HG03196 (cell line): ENCODE results near the gene MBOAT1.
"Not testable (repeated sequence)": the region's sequence is repeated elsewhere in the genome, so short reads cannot be mapped to it uniquely, and the experiment has no call there.

ENCODE experiments used
- ATAC-seq: cut with Tn5 transposase; IDR thresholded peaks from one replicate; pipeline ENCODE4 v1.9.1; 2021; ENCODE audit not compliant: unreplicated experiment

MBOAT1 gene

DNA sequence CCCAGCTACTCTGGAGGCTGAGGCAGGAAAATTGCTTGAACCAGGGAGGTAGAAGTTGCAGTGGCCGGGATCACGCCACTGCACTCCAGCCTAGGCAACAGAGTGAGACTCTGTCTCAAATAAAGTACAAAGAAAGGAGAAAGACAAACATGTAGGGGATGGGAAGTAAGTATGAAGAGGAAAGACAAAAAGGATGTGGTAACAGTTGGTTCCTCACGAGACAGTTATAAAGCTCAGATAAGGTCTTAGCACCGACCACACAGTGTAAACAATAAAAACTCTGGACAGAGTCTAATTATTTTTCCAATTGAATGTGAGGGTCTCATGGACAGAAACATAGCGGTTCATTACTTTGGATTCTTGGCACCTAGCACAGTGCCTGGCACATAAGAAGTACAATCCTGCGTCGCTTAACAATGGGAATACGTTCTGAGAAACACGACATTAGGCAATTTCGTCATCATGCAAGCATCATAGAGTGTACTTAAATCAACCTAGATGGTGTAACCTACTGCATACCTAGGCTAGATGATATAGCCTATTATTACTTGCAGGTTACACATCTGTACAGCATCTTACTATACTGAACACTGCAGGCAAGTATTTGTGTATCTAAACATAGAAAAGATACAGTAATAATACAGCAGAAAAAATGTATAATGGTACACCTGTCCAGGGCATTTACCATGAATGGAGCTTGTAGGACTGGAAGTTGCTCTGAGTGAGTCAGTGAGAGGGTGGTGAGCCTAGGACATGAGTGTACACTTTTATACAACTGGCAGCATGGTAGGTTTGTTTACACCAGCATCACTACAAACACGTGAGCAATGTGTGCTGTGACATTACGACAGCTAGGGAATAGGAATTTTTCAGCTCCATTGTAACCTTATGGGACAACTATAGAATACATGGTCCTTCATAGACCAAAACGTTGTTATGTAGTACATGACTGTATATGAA is 38.2 kb downstream of the MBOAT1 start:
- ATAC-seq, result peak; percentile 75

DNA sequence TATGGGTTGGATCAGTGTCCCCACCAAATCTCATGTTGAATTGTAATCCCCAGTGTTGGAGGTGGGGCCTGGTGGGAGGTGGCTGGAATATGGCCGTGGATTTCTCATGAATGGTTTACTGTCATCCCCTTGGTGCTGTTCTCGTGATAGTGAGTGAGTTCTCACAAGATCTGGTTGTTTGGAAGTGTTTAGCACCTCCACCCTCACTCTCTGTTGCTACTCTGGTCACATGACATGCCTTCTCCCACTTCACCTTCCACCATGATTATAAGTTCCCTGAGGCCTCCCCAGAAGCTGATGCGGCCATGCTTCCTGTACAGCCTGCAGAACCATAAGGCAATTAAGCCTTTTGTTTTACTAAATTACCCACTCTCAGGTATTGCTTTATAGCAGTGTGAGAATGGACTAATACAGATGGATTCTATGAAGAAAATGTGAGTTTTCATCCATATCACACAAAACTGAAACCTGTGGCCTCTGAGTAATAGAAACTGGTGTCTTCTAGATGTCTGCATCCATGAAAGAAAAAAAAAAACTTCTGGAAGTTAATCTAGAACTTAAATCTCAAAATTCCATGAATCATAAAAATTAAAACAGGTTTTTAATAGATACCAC is 39.3 kb downstream of the MBOAT1 start:
- no peak for ATAC-seq

DNA sequence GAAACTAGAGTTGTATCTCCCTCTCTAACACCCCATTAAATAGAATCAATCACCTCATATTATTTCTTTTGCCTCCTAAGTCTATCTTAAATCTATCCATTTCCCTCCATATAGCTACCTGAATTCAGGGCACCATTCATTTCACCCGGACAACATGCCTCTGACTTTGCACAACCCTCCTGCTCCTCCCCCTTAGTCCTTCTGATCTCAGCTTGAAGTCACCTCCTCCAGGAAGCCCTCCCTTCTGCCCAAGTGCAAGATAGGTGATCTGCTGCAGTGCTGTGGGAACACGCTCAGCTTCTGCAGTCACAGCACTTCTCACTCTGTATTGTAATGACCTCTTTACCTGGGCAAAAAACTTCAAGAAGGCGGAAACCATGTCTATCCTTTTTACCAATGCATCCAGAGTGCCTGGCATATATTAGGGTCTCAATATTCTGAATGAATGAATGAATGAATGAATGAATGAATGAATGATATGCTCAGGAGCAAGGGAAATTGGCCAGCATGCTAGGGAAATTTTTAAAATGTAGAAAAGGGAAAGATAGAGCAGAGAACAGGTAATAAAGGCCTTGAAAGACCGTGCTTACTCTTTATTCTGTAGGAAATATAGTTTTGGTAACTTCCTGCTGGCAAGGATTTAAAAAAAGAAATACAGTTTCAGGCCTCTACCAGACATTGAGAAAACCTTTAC is 41.7 kb downstream of the MBOAT1 start:
- no peak for ATAC-seq

DNA sequence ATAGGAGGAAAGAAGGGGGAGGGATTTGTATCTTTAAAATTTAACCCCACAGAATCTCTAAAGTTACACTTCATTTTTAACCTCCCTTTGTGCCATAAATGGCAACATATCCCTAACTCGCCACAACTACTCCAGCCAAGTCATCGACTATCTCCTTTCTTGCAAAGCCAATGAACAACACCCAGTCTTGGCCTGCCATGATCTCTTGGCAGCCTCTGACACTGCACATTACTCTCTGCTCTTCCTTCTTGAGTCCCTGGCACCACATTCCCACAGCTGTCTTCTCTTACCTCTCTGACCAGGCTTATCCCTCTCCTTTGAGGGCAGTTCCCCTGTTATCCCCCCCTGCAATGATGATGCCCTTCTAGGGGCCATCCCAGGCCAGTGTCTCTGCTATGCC is 42.5 kb downstream of the MBOAT1 start:
- no peak for ATAC-seq

DNA sequence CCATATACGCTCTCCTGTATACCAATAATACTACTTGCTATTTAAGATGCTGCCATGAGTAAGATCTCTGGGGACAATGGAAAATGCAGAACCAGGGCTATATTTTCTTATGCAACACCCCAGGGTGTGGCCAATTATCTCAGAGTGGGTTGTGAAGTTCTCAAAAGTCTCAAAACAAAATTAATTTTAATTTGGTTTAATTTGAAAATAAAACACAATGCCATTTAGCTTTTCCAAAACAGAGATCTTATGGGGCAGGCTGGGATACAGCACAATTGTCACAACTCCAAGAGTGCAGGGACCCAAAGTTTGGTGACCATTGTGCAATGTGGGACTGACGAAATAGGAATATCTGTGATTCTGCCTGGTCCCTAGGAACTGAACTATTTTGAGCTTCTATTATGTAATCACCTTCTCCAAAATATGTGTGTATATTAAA is 43.1 kb downstream of the MBOAT1 start:
- no peak for ATAC-seq

DNA sequence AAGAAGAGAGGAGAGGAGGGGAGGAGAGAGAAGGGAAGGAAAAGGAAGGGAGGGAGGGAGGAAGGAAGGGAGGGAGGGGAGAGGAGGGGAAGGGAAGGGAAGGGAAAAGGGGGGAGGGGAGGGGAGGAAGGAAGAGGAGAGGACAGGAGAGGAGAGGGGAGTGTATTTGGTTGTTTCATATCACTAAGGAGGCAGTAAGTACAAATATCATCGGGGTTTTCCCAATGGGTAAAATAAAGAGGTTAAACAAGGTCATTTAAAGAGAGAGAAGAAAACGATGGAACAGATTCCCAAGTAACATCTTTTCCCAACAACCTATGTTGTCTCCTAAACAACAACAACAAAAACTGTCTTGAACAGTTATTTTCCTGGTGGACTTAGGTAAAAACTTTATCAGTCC is 43.6 kb downstream of the MBOAT1 start:
- no peak for ATAC-seq

DNA sequence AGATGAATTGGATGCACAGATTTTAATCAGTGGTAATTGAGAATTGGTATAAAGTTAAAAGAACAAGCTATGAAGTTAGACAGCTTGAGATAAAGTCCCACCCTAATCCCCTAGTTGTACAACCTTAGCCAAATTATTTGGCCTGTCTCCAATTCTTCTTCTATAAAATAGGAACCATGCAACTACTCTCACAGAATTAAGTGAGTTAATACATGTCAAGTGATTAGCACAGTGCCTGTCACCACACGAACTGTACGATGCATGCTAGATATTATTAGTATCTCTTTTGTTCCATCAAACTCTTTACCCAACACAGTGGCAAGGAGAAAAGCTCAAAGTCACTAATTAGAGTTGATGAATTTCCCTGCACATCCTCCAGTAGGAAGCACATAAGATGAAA is 44.7 kb downstream of the MBOAT1 start:
- no peak for ATAC-seq

DNA sequence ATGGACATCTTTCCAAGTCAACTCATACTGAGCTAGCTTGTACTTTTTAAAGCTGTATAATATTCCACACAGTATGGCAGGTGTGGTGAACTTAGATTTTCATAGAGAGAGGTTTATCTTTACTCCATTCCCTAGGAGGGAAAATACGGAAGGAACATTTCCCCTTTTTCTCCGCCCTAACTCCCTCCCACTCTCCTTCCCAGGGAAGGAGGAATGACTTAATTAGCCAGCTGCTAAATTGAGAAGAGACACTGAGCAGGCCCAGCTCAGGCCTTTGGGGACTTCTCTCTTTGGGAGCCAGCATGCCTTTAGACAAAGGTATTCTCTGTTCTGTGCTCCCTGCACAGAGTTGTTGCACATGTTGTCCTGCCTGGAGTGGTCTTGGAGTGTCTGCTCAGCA is 46.1 kb downstream of the MBOAT1 start:
- no peak for ATAC-seq

DNA sequence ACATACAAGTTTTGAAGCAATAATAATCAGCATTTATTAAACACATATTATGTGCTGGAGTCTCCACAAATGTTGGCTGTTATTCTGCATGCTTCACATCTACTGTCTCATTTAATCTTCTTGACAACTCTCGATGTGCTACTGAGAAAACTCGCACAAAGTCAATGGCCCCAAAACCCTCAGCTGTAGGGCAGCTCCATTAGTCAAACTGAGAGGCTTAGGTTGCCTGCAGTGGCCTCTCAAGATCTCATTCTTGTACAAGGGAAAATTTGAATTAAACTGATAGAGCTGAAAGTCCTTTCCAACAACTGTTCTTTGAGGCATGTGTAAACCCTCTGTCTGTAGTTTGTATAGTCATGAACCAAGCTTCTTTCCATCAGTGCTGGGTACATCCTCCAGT is 49.8 kb downstream of the MBOAT1 start:
- ATAC-seq, result no peak

DNA sequence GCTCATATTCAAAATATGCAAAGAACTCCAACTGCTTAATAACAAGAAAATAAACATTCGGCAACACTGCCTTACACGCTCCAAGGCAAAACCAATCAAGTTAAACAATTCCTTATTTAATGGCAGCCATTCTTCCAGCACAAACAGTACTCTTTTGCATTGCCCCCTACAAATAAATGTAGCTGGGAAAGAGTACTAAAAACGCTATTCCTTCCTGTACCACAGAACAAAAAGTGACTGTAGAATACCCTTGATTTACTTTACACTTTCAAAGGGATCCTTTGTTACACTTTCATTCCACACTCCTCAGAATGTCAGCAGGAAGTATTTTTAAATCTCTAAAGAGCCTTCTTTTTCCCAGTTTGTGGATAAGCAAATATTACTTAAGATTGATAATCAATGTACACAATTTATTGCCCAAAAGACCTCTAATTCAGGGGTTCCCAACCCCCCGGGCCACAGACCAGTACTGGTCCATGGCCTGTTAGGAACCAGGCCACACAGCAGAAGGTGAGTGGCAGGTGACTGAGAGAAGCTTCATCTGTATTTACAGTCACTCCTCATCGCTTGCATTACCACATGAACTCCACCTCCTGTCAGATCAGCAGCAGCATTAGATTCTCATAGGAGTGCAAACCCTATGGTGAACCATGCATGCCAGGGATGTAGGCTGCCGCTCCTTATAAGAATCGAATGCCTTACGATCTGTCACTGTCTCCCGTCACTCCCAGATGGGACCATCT is 51.6 kb downstream of the MBOAT1 start:
- no peak for ATAC-seq

DNA sequence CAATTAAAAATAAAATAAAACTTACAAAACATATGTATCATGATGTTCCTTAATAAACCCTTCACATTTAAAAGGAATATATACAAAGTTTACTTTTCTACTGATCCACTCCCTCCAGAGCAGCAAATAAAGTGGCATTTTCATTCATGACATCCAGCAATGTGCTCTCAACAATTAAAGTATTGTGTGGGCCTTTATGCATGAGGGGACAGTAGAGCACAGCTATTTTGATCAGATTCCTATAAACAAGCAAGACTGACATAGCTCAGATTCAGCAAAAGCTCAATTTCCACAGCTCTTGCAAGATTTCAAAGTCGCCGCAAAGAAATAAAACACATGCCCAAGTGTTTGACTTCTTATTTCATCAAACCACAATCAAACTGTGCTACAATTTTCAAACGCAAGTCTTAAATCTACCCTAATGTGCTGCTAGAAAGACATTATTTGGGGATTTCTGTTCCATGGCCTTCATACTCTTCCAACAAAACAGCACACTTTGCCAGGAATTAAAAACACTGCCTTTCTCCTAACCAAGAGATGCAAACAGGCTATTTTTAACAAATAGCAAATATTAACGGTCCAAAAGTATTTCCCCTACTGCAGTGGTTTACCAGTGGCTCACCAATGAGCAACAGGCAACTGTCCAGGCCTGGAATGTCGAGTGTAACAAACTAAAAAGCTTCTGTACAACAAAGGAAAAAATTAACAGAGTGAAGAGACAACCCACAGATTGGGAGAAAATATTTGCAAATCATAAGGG is 52.3 kb downstream of the MBOAT1 start:
- ATAC-seq, result no peak

DNA sequence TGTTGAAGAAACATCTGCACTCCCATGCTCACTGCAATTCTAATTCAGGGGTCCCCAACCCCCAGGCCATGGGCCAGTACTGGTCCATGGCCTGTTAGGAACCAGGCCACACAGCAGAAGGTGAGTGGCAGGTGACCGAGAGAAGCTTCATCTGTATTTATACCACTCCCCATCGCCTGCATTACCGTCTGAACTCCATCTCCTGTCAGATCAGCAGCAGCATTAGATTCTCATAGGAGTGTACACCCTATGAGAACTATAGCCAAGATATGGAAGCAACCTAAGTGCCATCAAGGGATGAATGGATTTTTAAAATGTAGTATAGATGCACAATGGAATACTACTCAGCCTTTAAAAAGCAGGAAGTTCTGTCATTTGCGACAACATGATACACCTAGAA is 53.2 kb downstream of the MBOAT1 start:
- ATAC-seq, result no peak

DNA sequence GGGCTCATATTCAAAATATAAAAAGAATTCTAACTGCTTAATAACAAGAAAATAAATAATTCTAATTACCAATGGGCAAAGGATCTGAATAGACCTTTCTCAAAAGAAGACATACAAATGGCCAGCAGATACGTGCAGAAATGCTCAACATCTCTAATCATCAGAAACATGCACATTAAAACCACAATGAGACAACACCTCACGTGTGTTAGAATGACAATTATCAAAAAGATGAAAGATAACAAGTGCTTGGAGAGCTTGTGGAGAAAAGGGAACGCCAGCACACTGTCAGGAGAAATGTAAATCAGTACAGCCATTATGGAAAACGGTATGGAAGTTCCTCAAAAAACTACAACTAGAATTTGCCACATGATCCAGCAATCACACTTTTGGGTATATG is 53.6 kb downstream of the MBOAT1 start:
- no peak for ATAC-seq

DNA sequence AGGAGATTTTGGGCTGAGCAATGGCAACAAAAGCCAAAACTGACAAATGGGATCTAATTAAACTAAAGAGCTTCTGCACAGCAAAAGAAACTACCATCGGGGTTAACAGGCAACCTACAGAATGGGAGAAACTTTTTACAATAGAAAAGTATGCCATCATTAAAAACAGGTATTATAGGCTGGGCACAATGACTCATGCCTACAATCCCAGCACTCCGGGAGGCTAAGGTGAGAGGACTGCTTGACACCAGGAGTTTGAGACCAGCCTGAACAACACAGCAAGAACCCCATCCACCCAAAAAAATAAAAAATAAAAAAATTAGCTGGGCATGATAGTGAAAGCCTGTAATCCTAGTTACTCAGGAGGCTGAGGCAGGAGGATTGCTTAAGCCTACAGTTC is 55.4 kb downstream of the MBOAT1 start:
- no peak for ATAC-seq

DNA sequence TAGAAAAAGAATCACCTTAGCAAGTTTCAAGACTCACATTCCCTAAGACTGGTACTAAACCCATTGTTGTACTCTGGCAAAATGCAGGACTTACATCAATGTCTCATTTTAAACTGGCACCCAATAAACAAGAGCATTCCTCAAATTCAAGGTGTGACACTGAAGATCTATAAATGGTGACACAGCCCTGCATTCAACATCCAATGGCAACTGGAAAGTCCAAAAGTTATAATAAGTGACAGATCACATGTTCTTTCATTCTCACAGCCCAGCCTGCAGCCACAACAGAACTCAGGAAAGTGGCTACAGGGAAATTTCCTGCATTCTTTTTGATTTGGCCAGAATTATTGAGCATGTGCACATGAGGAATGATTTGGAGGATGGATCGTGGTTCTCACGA is 57.5 kb downstream of the MBOAT1 start:
- ATAC-seq, result no peak

DNA sequence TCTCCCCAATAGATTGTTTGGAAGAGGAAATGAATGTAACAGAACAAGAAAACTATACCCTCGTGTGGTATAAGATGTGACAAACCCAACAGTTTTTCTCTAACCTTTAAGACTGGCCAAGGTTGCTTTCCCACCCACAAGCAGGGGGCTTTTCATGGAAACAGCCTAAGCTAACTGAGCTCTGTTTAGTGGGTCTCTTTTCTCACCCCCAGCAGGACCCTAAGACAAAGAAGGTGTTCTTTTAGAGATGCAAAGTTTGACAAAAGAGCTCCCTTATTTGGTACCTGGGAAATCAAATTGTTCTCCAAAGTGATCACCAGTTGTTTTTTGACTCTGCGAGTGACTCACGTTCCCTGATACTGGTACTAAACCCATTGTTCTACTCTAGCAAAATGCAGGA is 59.1 kb downstream of the MBOAT1 start:
- ATAC-seq, result no peak

DNA sequence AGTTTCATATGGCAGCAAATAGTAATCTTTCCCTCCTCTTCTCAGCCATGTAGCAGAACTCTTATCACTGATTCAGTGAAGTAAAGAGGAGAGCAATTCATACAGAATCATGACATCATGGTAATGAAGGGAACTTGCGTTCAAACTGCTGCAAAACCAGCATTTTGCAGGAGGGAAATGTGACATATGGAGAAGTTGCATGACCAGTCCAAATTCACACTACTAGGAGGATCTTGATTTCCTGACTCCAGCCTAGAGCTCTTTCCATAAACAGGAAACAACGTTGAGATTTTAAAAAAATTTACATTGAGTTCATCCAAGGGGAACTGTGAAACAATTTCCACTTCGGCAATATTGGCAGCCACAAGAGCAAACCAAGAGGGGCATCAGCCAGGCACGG is 63.8 kb downstream of the MBOAT1 start:
- ATAC-seq, result no peak

DNA sequence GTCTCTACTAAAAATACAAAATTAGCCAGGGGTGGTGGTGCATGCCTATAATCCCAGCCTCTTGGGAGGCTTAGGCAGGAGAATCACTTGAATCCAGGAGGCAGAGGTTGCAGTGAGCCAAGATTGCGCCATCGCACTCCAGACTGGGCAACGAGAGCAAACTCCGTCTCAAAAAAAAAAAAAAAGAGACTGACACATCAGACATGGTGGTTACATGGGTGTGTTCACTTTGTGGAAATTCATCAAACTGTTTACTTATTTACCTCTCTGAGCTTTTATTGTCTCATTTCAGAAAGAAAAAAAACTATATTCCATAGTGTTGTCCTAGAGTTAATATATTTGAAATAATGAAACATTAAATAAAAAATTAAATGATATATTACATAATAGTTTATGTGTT is 64.8 kb downstream of the MBOAT1 start:
- ATAC-seq, result no peak

DNA sequence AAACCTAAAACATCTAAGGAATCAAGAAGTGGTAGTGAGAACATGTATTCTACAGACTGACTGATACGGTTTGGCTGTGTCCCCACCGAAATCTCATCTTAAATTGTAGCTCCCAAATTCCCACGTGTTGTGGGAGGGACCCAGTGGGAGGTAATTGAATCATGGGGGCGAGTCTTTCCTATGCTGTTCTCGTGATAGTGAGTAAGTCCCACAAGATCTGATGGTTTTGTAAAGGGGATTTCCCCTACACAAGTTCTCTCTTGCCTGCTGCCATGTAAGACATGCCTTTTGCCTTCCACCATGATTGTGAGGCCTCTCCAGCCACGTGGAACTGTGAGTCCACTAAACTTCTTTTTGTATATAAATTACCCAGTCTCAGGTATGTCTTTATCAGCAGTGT is 65.4 kb downstream of the MBOAT1 start:
- ATAC-seq, result not testable (repeated sequence)

DNA sequence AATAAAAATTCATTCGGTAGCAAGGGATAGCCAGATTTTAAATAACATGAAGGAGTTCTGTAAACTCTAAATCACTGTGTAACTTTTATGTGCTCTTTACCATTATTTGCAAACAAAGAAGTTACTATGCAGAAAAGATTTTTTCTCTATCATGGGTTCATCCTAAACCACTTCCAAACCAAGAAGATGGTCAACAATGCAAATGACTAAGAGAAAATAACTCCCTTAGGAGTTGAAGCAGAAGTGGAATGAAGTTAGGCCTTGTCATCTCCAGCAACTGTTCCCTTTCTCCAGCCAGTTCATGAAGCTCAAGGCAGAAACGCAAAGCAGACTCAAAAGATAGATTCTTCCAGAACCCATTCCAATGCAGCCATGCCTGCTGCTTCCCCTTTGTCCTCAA is 66.0 kb downstream of the MBOAT1 start:
- ATAC-seq, result no peak
